ENCODE results near the gene ZNF683. TPM values are rescaled to one million over a fixed set of nuclear protein-coding genes. Genes with fewer than 3 reads are reported as not detected.

Gene ZNF683
- total RNA-seq, 1 donor from 2014 or later: not detected

Other genes starting within 250 kb of the ZNF683 start
- 0.47 TPM for gene FAM110D, start 213.7 kb downstream of the ZNF683 start, total RNA-seq
- not detected for gene C1orf232, start 203.8 kb downstream of the ZNF683 start, total RNA-seq
- 8.0 TPM for gene ZNF593, start 202.8 kb downstream of the ZNF683 start, total RNA-seq
- not detected for gene ZNF593OS, start 200.9 kb downstream of the ZNF683 start, total RNA-seq
- gene CNKSR1, start 195.3 kb downstream of the ZNF683 start, total RNA-seq: 3.1 TPM
- gene CATSPER4, start 182.1 kb downstream of the ZNF683 start, total RNA-seq: not detected
- 11.5 TPM for gene CEP85, start 138.6 kb downstream of the ZNF683 start, total RNA-seq
- 8.4 TPM for gene SH3BGRL3, start 92.7 kb downstream of the ZNF683 start, total RNA-seq
- gene UBXN11, start 66.1 kb downstream of the ZNF683 start, total RNA-seq: 5.0 TPM
- 1.1 TPM for gene CD52, start 54.8 kb downstream of the ZNF683 start, total RNA-seq
- 1.1 TPM for gene CRYBG2, start 18.6 kb downstream of the ZNF683 start, total RNA-seq
- gene LIN28A, start 38.1 kb upstream of the ZNF683 start, total RNA-seq: not detected
- gene DHDDS, start 59.6 kb upstream of the ZNF683 start, total RNA-seq: 27.3 TPM
- gene HMGN2, start 99.7 kb upstream of the ZNF683 start, total RNA-seq: 228 TPM
- 4.2 TPM for gene RPS6KA1, start 157.0 kb upstream of the ZNF683 start, total RNA-seq